ENCODE measurements around the gene GRHL1. TPM values are rescaled to one million over a fixed set of nuclear protein-coding genes. Genes with fewer than 3 reads are reported as not detected.

GRHL1 gene
- total RNA-seq, 1 experiment from 2014 or later = 0.96 TPM

GRCh38 chr2:10005461-10006235 is 54.2 kb downstream of the GRHL1 start:
- CTCF ChIA-PET = interaction anchor here (0.6 to 2.9 kb wide), 2 partner anchors 21 to 92 kb away, joined by 3 to 13 read pairs; no protein-coding TSS in a partner anchor
- no peak for TF ChIP-seq CTCF (IDR thresholded peaks at IDR 0.05; ENCODE audit: unreplicated experiment)
- BruUV-seq (replicated peaks) = no TSS peak

GRCh38 chr2:10006236-10007161 is 55.0 kb downstream of the GRHL1 start:
- BruUV-seq (replicated peaks) = no TSS peak
- H3K9me3 Mint-ChIP-seq (ENCODE audit: unreplicated experiment) = no peaks in the 10 kb centered on the region

More at GRCh38 chr2:10005461-10006235, 54.2 kb downstream of the GRHL1 start:
- Mint-ChIP-seq H3K36me3 (ENCODE audit: insufficient read depth, unreplicated experiment) (no peaks in the 10 kb centered on the region), H3K4me1 (ENCODE audit: insufficient read depth, unreplicated experiment) (no peaks in the 10 kb centered on the region), H3K27ac (ENCODE audit: low read depth, unreplicated experiment) (no peak overlapping the region), H3K9me3 (ENCODE audit: unreplicated experiment) (no peaks in the 10 kb centered on the region), H3K4me3 (ENCODE audit: unreplicated experiment) (no peak overlapping the region), H3K27me3 (ENCODE audit: insufficient read depth, unreplicated experiment) (no peaks in the 10 kb centered on the region)
- POLR2A ChIA-PET = interaction anchor here (1.2 kb wide), 1 partner anchor 59 kb away, joined by 3 read pairs; no protein-coding TSS in a partner anchor
- intact Hi-C loops (cut with micrococcal nuclease) = no loop called here
- no peak for DNase-seq (ENCODE audit: unreplicated experiment)

GRCh38 chr2:10007435-10007834 is 55.9 kb downstream of the GRHL1 start:
- no peaks in the 10 kb centered on the region for H3K4me1 Mint-ChIP-seq (ENCODE audit: insufficient read depth, unreplicated experiment)
- H3K4me3 Mint-ChIP-seq (ENCODE audit: unreplicated experiment) = no peak overlapping the region
- ChIA-PET CTCF (interaction anchor here (0.9 to 2.9 kb wide), 2 partner anchors 23 to 25 kb away, joined by 3 to 13 read pairs; no protein-coding TSS in a partner anchor), POLR2A (no interaction called here)
- H3K27me3 Mint-ChIP-seq (ENCODE audit: insufficient read depth, unreplicated experiment) = no peaks in the 10 kb centered on the region
- H3K36me3 Mint-ChIP-seq (ENCODE audit: insufficient read depth, unreplicated experiment) = no peaks in the 10 kb centered on the region
- no TSS peak for BruUV-seq (replicated peaks)
- no peak for DNase-seq (ENCODE audit: unreplicated experiment)
- intact Hi-C loops (cut with micrococcal nuclease) = no loop called here
- no peak for TF ChIP-seq CTCF (IDR thresholded peaks at IDR 0.05; ENCODE audit: unreplicated experiment)
- no peak overlapping the region for H3K27ac Mint-ChIP-seq (ENCODE audit: low read depth, unreplicated experiment)
- H3K9me3 Mint-ChIP-seq (ENCODE audit: unreplicated experiment) = no peaks in the 10 kb centered on the region

More at GRCh38 chr2:10006236-10007161, 55.0 kb downstream of the GRHL1 start:
- intact Hi-C loops (cut with micrococcal nuclease) = no loop called here
- Mint-ChIP-seq H3K27ac (ENCODE audit: low read depth, unreplicated experiment) (no peak overlapping the region), H3K4me3 (ENCODE audit: unreplicated experiment) (no peak overlapping the region), H3K27me3 (ENCODE audit: insufficient read depth, unreplicated experiment) (no peaks in the 10 kb centered on the region), H3K36me3 (ENCODE audit: insufficient read depth, unreplicated experiment) (no peaks in the 10 kb centered on the region), H3K4me1 (ENCODE audit: insufficient read depth, unreplicated experiment) (no peaks in the 10 kb centered on the region)
- TF ChIP-seq CTCF (IDR thresholded peaks at IDR 0.05; ENCODE audit: unreplicated experiment) = no peak
- ChIA-PET CTCF (interaction anchor here (0.6 to 2.9 kb wide), 2 partner anchors 22 to 91 kb away, joined by 3 to 13 read pairs; no protein-coding TSS in a partner anchor), POLR2A (no interaction called here)
- DNase-seq (ENCODE audit: unreplicated experiment) = no peak
